Lung (tissue), 12 donors: ENCODE measurements around the gene GNG13. TPM values are rescaled to one million over a fixed set of nuclear protein-coding genes. Genes with fewer than 3 reads are reported as not detected.

Experiments used
- ATAC-seq: fragments of 200-7000 bp; cut with Tn5 transposase; one replicate; pipeline ENCODE4 v1.9.1; 2020; ENCODE audit warnings: moderate number of reproducible peaks; ENCODE audit not compliant: insufficient read depth, low FRiP score
- DNase-seq, 3 donors: peaks; one replicate each; pipeline ENCODE4 v3.0.0-alpha.2; 2013 to 2017
- H3K27ac ChIP-seq, 2 donors: one replicate each; pipeline ENCODE4 v1.5.1; 2013; ENCODE audit warnings: mild to moderate bottlenecking in 2 of 2, moderate library complexity in 2 of 2, control low read depth in 1 of 2, inconsistent platforms in 1 of 2, low read depth in 1 of 2, low read length in 1 of 2
- H3K27me3 ChIP-seq, 3 donors: one replicate each; pipeline ENCODE4 v1.5.1; 2013; ENCODE audit warnings: low read length in 2 of 3; ENCODE audit not compliant: control insufficient read depth in 3 of 3, insufficient read depth in 3 of 3
- H3K36me3 ChIP-seq, 4 donors: one replicate each; pipeline ENCODE4 v1.5.1; 2013; ENCODE audit warnings: low read length in 4 of 4, mild to moderate bottlenecking in 1 of 4, moderate library complexity in 1 of 4; ENCODE audit not compliant: control insufficient read depth in 4 of 4, insufficient read depth in 4 of 4
- H3K4me1 ChIP-seq, 5 donors: one replicate each; pipeline ENCODE4 v1.5.1; 2013; ENCODE audit warnings: low read length in 5 of 5, mild to moderate bottlenecking in 2 of 5, moderate library complexity in 1 of 5; ENCODE audit not compliant: control insufficient read depth in 5 of 5, insufficient read depth in 5 of 5
- H3K4me3 ChIP-seq: one replicate; pipeline ENCODE4 v1.5.1; 2013; ENCODE audit warnings: mild to moderate bottlenecking, control low read depth, moderate library complexity
- H3K9ac ChIP-seq, 2 donors: one replicate each; pipeline ENCODE4 v1.5.1; 2013; ENCODE audit warnings: low read length in 2 of 2, control low read depth in 1 of 2; ENCODE audit not compliant: insufficient read depth in 1 of 2
- H3K9me3 ChIP-seq, 4 donors: one replicate each; pipeline ENCODE4 v1.5.1; 2013; ENCODE audit warnings: low read length in 3 of 4, mild to moderate bottlenecking in 1 of 4, moderate library complexity in 1 of 4; ENCODE audit not compliant: control insufficient read depth in 4 of 4, insufficient read depth in 3 of 4
- CTCF ChIP-seq: IDR thresholded peaks from 2 replicates; pipeline ENCODE4 v1.5.1; 2012; ENCODE audit warnings: mild to moderate bottlenecking; ENCODE audit errors: control extremely low read depth, extremely low read depth
- WGBS, 2 donors: extraction: QIAGEN DNeasy Blood & Tissue Kit; methylation state at CpG; one replicate each; pipeline ENCODE4 v1.1.7; 2013; 5-methylcytosine and 5-hydroxymethylcytosine counted together
- polyA plus RNA-seq, 2 donors: library from polyadenylated mRNA; stranded (reverse); fragments of 200-250 nt; gene quantifications; one replicate each; pipeline ENCODE4 v1.2.1, GENCODE V29; 2013
- total RNA-seq, 2 donors: library from RNA; depleted of rRNA in 1 of 2; stranded (reverse); fragments of >200 nt in 1 of 2; gene quantifications; one replicate each; pipeline ENCODE4 v1.2.1, GENCODE V29; 2014 to 2021
- donor health status: control.
- donor health status: control.
- donor health status: Bipolar disorder and iron deficiency.
- donor health status: healthy.
- donor health status: DM: yes; HTN: yes; CAD: no.

The GNG13 gene
- total and polyA plus RNA-seq, 4 donors = not detected

DNA sequence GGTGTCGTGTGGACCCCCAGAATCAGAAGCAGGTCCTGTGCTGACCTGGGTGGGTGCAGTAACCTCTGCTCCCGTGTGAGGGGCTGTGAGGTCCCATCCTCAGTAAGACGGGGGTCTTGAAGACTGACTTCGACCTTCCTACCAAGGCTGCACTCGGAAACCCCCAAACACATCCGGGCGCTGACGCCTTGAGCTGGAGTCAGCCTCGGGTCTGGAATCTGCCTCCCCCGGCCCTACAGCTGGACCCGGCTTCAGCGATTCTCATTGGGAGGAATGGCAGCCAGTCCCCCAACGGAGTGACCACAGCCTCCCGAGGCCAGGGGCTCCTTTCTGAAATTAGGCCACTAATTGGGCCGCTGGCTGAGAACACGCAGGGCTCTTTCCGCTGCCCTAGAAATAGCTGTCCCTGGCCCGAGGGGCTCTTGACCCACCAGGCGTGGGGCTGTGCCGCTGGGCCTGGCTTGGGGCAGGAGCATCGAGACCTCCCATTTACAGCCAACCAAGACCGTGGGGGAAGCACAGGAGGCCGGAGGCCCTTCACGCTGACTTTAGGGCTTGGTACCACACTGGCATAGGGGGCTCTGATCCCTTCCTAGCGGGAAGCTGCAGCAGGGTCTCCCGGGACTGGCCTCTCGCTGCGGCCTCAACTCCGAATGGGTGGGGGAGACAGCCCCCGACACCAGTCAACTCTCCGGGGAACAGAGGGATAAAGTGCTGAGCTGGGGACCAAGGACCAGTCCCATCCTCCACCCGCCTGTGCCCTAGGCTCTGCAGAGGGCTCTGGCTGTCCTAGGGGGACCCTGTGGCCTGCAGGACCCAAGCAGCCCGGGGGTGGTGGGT, 2.6 kb upstream of the GNG13 start:
- Histone ChIP-seq H3K4me1 (peaks cover 0 to 3% (median 0%) of the 10 kb centered on the region in 5 donors), H3K27ac (no peak overlapping the region), H3K36me3 (no peaks in the 10 kb centered on the region), H3K9ac (no peak overlapping the region), H3K4me3 (no peak overlapping the region), H3K9me3 (peaks cover 0 to 1% (median 0%) of the 10 kb centered on the region in 4 donors), H3K27me3 (peaks cover 0 to 36% (median 6%) of the 10 kb centered on the region in 3 donors)
- ATAC-seq = no peak
- DNase-seq = no peak
- 73 to 81% methylated on average over 33 of the region's 33 CpGs for WGBS, 2 donors
- TF ChIP-seq CTCF = no peak

DNA sequence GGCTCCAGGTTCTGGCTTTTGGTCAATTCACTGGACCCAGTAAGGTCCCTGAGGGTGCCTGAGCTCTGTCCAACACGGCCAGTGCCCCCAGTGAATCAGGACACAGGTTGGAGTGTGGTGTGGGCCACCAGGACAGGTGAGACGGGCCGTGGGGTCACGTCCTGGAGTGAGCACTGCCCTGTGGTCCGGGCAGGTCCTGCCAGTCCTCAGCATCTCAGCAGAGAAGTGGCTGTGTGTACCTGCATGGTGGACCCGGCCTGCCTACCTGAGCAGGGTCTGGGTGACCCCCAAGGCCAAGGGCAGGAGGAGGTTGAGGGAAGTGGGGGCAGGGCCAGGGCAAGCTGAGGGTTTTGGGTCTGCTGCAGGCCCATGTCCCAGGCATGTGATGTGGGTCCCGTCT, 1.9 kb upstream of the GNG13 start:
- Histone ChIP-seq H3K4me1 (no peaks in the 10 kb centered on the region), H3K4me3 (no peak overlapping the region), H3K27me3 (peaks cover 4 to 36% (median 6%) of the 10 kb centered on the region in 3 donors), H3K27ac (no peak overlapping the region), H3K9me3 (peaks cover 0 to 4% (median 0%) of the 10 kb centered on the region in 4 donors), H3K36me3 (no peaks in the 10 kb centered on the region), H3K9ac (no peak overlapping the region)
- no peak for ATAC-seq
- no peak for TF ChIP-seq CTCF
- DNase-seq = no peak
- 69 to 82% methylated on average over 7 of the region's 7 CpGs for WGBS, 2 donors

GRCh38 chr16:801584-802363, 1.2 kb upstream of the GNG13 start:
- Histone ChIP-seq H3K27ac (no peak overlapping the region), H3K4me1 (no peaks in the 10 kb centered on the region), H3K9ac (no peak overlapping the region), H3K4me3 (no peak overlapping the region), H3K9me3 (peaks cover 0 to 4% (median 0%) of the 10 kb centered on the region in 4 donors), H3K36me3 (no peaks in the 10 kb centered on the region), H3K27me3 (peaks cover 6 to 36% (median 7%) of the 10 kb centered on the region in 3 donors)
- DNase-seq (no peak), ATAC-seq (no peak)
- WGBS, 2 donors = 55 to 56% methylated on average over 22 of the region's 22 CpGs
- TF ChIP-seq CTCF = no peak
